HEK293T (cell line): ENCODE results near the gene TMEM179.

Source experiments
- CTCF ChIA-PET: fragments of 350-600 bp; formaldehyde crosslinking; extraction: SDS; loops from one replicate; lab custom pipeline; 2021; ENCODE audit warnings: antibody characterized with exemption, inconsistent platforms; lab: Yijun Ruan, JAX
- POLR2A ChIA-PET: fragments of 350-600 bp; formaldehyde crosslinking; extraction: SDS; loops from one replicate; lab custom pipeline; 2020; ENCODE audit warnings: antibody characterized with exemption, inconsistent platforms; lab: Yijun Ruan, JAX
- DNase-seq: peaks from one replicate; pipeline ENCODE4 v3.0.0; 2012; ENCODE audit warnings: mixed read lengths; ENCODE audit errors: extremely low spot score
- ARNT ChIP-seq: fragments of 450-650 bp; IDR thresholded peaks from 2 replicates; pipeline ENCODE4 v1.6.1; 2017; ENCODE audit warnings: mild to moderate bottlenecking
- BHLHE40 ChIP-seq: fragments of 450-650 bp; IDR thresholded peaks from 2 replicates; pipeline ENCODE4 v1.6.1; 2016; ENCODE audit warnings: mild to moderate bottlenecking, moderate library complexity, borderline replicate concordance
- CTBP1 ChIP-seq: fragments of 450-650 bp; IDR thresholded peaks from 2 replicates; pipeline ENCODE4 v1.6.1; 2016; ENCODE audit warnings: borderline replicate concordance
- ELF4 ChIP-seq: fragments of 450-650 bp; IDR thresholded peaks from 2 replicates; pipeline ENCODE4 v1.6.1; 2017; ENCODE audit warnings: antibody characterized with exemption
- FOXA1 ChIP-seq: fragments of 450-650 bp; IDR thresholded peaks from 2 replicates; pipeline ENCODE4 v1.6.1; 2016; ENCODE audit warnings: mild to moderate bottlenecking
- FOXK2 ChIP-seq: fragments of 450-650 bp; IDR thresholded peaks from 2 replicates; pipeline ENCODE4 v1.6.1; 2016; ENCODE audit warnings: mild to moderate bottlenecking
- FOXM1 ChIP-seq: fragments of 450-650 bp; IDR thresholded peaks from 2 replicates; pipeline ENCODE4 v1.6.1; 2017; ENCODE audit warnings: mild to moderate bottlenecking, borderline replicate concordance
- HDGF ChIP-seq: fragments of 450-650 bp; IDR thresholded peaks from 2 replicates; pipeline ENCODE4 v1.6.1; 2017; ENCODE audit warnings: antibody characterized with exemption, borderline replicate concordance
- L3MBTL2 ChIP-seq: fragments of 450-650 bp; conservative IDR thresholded peaks from 2 replicates; pipeline ENCODE4 v1.6.1; 2016; ENCODE audit warnings: mild to moderate bottlenecking
- LEF1 ChIP-seq: fragments of 450-650 bp; IDR thresholded peaks from 2 replicates; pipeline ENCODE4 v1.6.1; 2017; ENCODE audit warnings: mild to moderate bottlenecking, borderline replicate concordance
- NFRKB ChIP-seq: fragments of 450-650 bp; IDR thresholded peaks from 2 replicates; pipeline ENCODE4 v1.6.1; 2016; ENCODE audit warnings: mild to moderate bottlenecking, moderate library complexity
- SP1 ChIP-seq: fragments of 450-650 bp; IDR thresholded peaks from 2 replicates; pipeline ENCODE4 v1.6.1; 2017
- SUZ12 ChIP-seq: fragments of 450-650 bp; IDR thresholded peaks from 2 replicates; pipeline ENCODE4 v1.6.1; 2016; ENCODE audit warnings: mild to moderate bottlenecking
- TARDBP ChIP-seq: fragments of 450-650 bp; IDR thresholded peaks from 2 replicates; pipeline ENCODE4 v1.6.1; 2016
- ZNF384 ChIP-seq: fragments of 450-650 bp; IDR thresholded peaks from 2 replicates; pipeline ENCODE4 v1.6.1; 2016
- TF ChIP-seq, protein P1 (sequence below): fragments of 450-650 bp; IDR thresholded peaks from 2 replicates; pipeline ENCODE4 v1.6.1; 2016

The TMEM179 gene

DNA sequence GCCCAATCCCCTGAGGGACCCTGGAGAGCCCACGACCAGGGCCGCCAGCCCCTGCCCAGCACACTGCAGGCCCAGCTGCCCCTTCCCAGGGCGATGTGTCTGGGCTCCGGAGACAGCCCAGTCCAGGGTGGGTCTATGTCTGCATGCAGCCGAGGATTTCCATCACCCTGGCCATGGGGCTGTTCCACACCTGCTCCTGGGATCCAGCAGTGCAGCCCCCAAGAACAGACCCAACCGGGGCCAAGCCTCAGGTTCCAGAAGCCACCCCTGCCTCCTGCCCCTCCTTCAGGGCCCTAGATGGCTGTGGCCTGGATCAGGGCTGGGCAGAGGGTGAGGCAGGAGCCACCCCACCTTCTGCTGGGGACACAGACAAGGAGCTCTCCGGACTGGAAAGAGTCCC is 13.5 kb downstream of the TMEM179 start:
- DNase-seq, result no peak
- CTCF ChIA-PET, result interaction anchor here (1.1 kb wide), 1 partner anchor 49 kb away, joined by 3 read pairs; no protein-coding TSS in a partner anchor
- TF ChIP-seq ARNT (no peak), LEF1 (no peak), NFRKB (no peak), FOXA1 (no peak), HDGF (no peak), BHLHE40 (no peak), FOXK2 (no peak), SP1 (no peak), L3MBTL2 (no peak), SUZ12 (no peak), ZNF384 (no peak)
- TF ChIP-seq, protein P1, sequence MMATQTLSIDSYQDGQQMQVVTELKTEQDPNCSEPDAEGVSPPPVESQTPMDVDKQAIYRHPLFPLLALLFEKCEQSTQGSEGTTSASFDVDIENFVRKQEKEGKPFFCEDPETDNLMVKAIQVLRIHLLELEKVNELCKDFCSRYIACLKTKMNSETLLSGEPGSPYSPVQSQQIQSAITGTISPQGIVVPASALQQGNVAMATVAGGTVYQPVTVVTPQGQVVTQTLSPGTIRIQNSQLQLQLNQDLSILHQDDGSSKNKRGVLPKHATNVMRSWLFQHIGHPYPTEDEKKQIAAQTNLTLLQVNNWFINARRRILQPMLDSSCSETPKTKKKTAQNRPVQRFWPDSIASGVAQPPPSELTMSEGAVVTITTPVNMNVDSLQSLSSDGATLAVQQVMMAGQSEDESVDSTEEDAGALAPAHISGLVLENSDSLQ, result no peak
- POLR2A ChIA-PET, result no interaction called here

GRCh38 chr14:104590240-104590965 is 14.2 kb downstream of the TMEM179 start:
- POLR2A ChIA-PET, result no interaction called here
- TF ChIP-seq NFRKB, result no peak
- TF ChIP-seq FOXK2, result no peak
- TF ChIP-seq FOXA1, result no peak
- no peak for TF ChIP-seq L3MBTL2
- CTCF ChIA-PET, result interaction anchor here (1.1 kb wide), 1 partner anchor 50 kb away, joined by 3 read pairs; no protein-coding TSS in a partner anchor
- no peak for DNase-seq

GRCh38 chr14:104589338-104590195 is 15.0 kb downstream of the TMEM179 start:
- DNase-seq, result no peak
- CTCF ChIA-PET, result interaction anchor here (1.1 kb wide), 1 partner anchor 50 kb away, joined by 3 read pairs; no protein-coding TSS in a partner anchor
- TF ChIP-seq TARDBP (no peak), FOXM1 (no peak), FOXK2 (no peak), NFRKB (no peak), CTBP1 (no peak), SUZ12 (no peak), LEF1 (no peak), BHLHE40 (no peak), ZNF384 (no peak), SP1 (no peak), ELF4 (no peak), L3MBTL2 (no peak), ARNT (no peak)
- TF ChIP-seq, protein P1, result no peak
- POLR2A ChIA-PET, result no interaction called here

DNA sequence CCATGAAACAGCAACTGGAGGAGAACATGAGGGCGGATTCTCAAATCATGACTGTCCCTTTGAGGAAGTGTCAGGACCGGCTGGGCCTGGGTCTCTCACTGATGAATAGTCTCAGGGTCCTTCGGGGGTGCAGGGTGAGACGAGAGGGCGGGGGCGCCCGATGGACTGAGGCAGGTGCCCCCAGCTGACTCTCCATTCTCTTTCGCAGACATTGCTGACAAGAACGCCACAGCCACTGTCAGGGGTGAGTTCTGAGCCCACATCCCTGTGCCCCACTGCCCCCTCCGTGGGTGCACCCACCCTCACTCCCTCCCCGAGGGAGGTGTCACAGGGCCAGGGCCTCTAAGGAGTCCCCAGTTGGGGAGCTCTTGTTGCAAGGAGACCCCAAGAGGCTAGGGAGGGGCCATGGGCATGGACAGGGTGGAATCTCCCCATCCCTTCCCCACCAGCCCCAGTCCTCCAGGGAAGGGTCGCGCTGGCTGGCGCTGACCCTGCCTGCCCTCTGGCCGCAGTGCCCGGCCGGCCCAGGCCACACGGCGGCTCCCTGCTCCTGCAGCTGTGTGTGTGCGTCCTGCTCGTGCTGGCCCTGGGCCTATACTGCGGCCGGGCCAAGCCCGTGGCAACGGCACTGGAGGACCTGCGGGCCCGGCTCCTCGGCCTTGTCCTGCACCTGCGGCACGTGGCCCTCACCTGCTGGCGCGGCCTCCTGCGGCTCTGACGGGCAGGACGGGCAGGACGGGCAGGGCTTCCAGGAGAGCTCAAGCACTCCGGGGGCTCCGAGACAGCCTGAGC is 16.3 kb downstream of the TMEM179 start:
- no peak for DNase-seq
- POLR2A ChIA-PET, result no interaction called here
- TF ChIP-seq L3MBTL2, result no peak
- TF ChIP-seq SP1, result no peak
- no peak for TF ChIP-seq ELF4
- TF ChIP-seq ARNT, result no peak
- no peak for TF ChIP-seq LEF1
- TF ChIP-seq HDGF, result no peak
- CTCF ChIA-PET, result no interaction called here

- CTCF ChIA-PET, result no interaction called here
- TF ChIP-seq SUZ12 (no peak), CTBP1 (no peak), HDGF (no peak), LEF1 (no peak), FOXM1 (no peak), ELF4 (no peak), SP1 (no peak), FOXK2 (no peak), TARDBP (no peak), BHLHE40 (no peak), NFRKB (no peak), ARNT (no peak), FOXA1 (no peak), L3MBTL2 (no peak)
- TF ChIP-seq, protein P1, result no peak
- DNase-seq, result no peak
- POLR2A ChIA-PET, result no interaction called here
Measured at GRCh38 chr14:104587641-104588040, 16.9 kb downstream of the TMEM179 start.
